GM18907 (cell line): ENCODE data around the gene RHNO1.

ENCODE experiments used
- ATAC-seq: cut with Tn5 transposase; IDR thresholded peaks from one replicate; pipeline ENCODE4 v1.9.1; 2021; ENCODE audit warnings: mild to moderate bottlenecking, moderate library complexity; ENCODE audit not compliant: unreplicated experiment

The RHNO1 gene, protein sequence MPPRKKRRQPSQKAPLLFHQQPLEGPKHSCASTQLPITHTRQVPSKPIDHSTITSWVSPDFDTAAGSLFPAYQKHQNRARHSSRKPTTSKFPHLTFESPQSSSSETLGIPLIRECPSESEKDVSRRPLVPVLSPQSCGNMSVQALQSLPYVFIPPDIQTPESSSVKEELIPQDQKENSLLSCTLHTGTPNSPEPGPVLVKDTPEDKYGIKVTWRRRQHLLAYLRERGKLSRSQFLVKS

DNA sequence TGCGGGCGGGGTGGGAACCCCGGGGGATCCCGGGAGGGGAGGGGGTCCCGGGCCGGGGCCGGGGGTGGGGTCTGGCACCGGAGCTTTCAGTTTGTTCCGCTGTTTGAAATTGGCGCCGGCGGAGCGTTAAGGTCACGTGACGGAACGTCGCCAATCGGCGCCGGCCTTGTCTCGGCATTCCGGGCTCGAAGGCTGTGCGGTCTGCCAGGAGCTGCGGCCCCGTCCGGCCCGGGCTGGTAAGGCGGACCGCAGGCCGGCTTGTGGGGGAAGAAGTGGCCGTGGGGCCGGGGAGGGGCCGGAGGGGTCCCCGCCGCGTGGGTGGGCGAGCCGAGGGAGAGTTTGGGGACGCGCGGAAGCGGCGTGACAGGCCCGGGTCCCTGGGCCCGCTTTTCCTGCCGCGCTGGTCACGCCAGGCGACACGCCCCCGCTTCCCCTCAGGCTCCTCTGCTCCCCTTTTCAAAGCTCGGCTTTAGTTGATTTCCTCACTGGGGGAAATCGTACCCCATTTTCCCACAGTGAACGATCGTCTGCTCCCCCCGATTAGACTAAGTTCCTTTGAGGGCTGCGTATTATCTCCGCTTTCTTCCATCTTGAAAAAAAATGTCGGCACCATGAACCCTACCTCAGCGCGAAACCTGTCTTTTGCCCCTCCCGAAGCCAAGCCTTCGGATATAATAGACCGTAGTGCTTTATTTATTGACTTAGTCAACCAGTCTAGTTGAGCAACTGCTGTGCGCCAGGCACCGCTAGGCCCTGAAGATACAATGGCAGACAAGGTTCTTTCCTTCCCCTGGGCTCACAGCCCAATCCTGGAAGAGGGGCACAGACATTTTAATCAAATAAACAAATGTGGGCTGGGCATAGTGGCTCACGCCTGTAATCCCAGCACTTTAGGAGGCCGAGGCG lies at the start of gene RHNO1, which contains the start of gene FOXM1:
RHNO1 (plus strand) TSS at position 177 of the 906 bp plus-strand sequence. CDS start 8,144 bp downstream, outside the sequence.
FOXM1 (minus strand) TSS at position 128 of the 906 bp plus-strand sequence. CDS start 2,696 bp downstream, outside the sequence.
- peak; percentile 85 for ATAC-seq

- ATAC-seq = no peak
Measured at GRCh38 chr12:2829275-2829674, 47.7 kb upstream of the RHNO1 start.

GRCh38 chr12:2832550-2833127 lies 44.4 kb upstream of the RHNO1 start:
- ATAC-seq = no peak

DNA sequence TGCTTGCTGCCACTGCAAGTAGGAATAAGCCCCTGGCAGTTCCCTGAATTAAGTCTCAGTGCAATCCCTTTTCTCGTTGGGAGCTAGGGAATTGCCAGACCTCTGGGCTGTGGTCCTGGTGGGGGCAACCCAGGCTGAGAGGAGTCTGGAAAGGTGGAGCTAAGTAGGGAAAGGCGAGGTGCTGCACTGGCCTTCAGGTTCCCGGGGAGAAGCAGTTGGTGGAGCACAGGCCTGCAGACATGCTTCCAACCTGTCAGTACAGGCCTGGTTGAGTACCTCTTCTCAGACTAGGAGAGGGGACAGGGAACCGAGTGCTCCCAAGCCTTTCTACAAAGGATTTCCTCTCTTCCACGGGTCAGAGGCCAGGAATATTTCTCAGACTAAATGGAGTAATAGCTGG lies 43.7 kb upstream of the RHNO1 start:
- ATAC-seq = no peak

- no peak for ATAC-seq
Measured at GRCh38 chr12:2833810-2834209, 43.2 kb upstream of the RHNO1 start.

- no peak for ATAC-seq
Measured at GRCh38 chr12:2834581-2835491, 42.2 kb upstream of the RHNO1 start, which contains the start of gene NRIP2. NRIP2 (minus strand) TSS chr12:2835035; CDS start chr12:2834983, 52 bp downstream.

GRCh38 chr12:2835691-2836403 lies 41.2 kb upstream of the RHNO1 start:
- ATAC-seq = no peak

- no peak for ATAC-seq
Measured at GRCh38 chr12:2836574-2836973, 40.4 kb upstream of the RHNO1 start.

GRCh38 chr12:2841056-2841650 lies 35.9 kb upstream of the RHNO1 start:
- ATAC-seq = no peak

GRCh38 chr12:2842948-2843347 lies 34.1 kb upstream of the RHNO1 start:
- ATAC-seq = no peak

DNA sequence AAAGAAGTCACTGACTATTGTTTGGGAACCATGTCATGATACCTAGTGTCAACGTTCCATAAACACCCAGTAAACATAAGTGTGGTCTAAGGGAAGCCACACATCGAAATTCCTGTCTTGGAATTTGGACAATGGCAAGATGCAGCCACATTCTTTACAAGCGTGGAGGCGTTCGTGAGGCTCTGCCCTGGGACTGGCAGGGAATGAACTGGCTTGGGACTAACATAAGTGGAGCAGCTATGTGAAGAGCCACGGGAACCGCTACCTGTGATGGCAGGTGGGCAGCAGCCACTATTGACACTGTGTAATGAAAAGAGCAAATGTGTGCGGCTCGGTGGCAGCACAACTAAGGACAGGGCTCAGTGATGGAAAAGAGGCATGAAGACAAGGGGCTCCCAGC lies 32.2 kb upstream of the RHNO1 start:
- ATAC-seq = no peak

- no peak for ATAC-seq
Measured at GRCh38 chr12:2845280-2845679, 31.7 kb upstream of the RHNO1 start.

DNA sequence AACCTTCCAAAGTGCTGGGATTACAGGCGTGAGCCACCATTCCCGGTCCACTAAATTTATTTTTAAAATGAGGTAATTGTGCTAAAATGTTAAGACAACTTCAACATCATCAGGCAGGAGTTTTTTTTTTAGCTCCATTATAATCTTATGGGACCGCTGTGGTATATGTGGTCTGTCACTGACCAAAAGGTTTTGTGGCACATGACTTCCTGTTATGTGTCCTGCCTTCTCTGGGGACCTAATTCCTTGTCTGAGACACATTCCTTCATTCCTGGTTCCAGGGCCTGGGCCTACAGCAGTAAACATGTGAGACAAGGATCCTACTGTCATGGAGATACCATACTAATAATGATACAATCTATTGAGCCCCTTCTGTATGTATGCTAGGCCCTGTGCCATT lies 25.1 kb upstream of the RHNO1 start:
- ATAC-seq = no peak

GRCh38 chr12:2853626-2854025 lies 23.4 kb upstream of the RHNO1 start:
- no peak for ATAC-seq

DNA sequence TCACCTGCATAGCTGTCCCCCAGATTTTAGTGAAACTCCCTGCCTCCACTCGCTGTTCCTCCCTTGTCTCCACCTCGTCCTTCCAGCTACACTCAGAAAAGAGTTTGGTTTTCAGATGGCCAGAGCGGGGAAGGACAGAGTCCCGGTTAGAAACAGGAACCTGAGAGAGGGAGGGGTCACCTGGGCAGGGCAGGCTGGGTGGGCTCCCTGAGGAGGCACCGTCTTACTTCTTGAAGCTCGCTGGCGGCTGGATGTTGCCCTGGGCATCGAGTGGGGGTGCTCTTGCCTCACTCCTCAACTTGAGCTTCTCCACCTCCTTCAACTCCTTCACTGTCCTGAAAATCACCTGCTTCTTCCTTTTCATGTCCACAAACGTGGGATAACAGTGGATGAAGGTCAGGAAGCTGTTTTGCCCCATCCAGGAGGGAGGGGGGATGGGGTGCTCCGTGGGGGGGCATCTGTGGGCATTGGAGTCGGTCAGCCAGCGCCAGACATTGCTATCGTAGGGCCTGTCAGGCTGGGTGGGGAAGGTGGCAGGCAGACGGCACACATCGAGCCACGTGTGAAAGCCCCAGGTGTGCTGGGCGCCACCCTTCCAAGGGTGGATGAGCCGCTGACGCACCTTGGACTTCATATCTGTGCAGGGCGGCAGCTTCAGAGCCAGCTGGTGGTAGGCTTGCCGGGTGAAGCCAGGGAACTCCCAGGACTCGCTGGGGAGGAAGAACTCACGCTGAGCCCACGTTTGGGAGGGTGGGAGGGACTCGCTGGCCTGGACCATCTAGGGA lies 22.2 kb upstream of the RHNO1 start:
- no peak for ATAC-seq

- no peak for ATAC-seq
Measured at GRCh38 chr12:2855546-2855945, 21.5 kb upstream of the RHNO1 start.

DNA sequence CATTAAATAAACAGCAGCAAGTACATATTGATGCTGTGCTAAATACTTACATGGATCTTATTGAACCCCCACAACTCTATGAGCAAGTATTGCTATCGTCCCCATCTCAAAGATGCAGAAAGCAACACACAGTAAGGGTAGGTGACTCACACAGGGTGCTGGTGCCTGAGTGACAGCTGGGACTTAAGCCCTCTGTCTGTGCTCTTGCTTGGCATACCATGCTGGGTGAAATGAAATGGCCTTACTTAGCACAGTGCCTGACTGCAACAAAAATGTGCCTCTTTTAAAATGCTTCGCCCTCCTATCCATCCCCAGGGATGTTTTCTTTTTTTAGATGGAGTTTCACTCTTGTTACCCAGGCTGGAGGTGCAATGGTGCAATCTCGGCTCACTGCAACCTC lies 21.0 kb upstream of the RHNO1 start:
- no peak for ATAC-seq

GRCh38 chr12:2857021-2857431 lies 20.0 kb upstream of the RHNO1 start, which contains the start of gene TEX52:
TEX52 (minus strand) TSS chr12:2857039; CDS start chr12:2857026, 13 bp downstream.
- ATAC-seq = no peak

- ATAC-seq = no peak
Measured at GRCh38 chr12:2857576-2857975, 19.4 kb upstream of the RHNO1 start.
